Hematopoietic multipotent progenitor cell treated with erythropoietin and hydrocortisone succinate and interleukin-3 and kit ligand, for 4 days (in vitro differentiated cells): ENCODE results near the gene ARCN1.

ENCODE experiments used
- DNase-seq: peaks from one replicate; pipeline ENCODE4 v3.0.0-alpha.2; 2015

Gene ARCN1

GRCh38 chr11:118621784-118622375 is 49.7 kb downstream of the ARCN1 start:
- DNase-seq, result no peak

- DNase-seq, result no peak
Observed at GRCh38 chr11:118622376-118623268, 50.4 kb downstream of the ARCN1 start.

- DNase-seq, result no peak
Observed at GRCh38 chr11:118623269-118623655, 51.1 kb downstream of the ARCN1 start.

- no peak for DNase-seq
Observed at GRCh38 chr11:118625036-118625690, 53.0 kb downstream of the ARCN1 start.

GRCh38 chr11:118625976-118626375 is 53.8 kb downstream of the ARCN1 start:
- DNase-seq, result peak; percentile 51

GRCh38 chr11:118627566-118627965 is 55.4 kb downstream of the ARCN1 start:
- DNase-seq, result no peak

GRCh38 chr11:118628031-118628430 is 55.8 kb downstream of the ARCN1 start:
- no peak for DNase-seq

- no peak for DNase-seq
Observed at GRCh38 chr11:118628432-118628831, 56.2 kb downstream of the ARCN1 start.

GRCh38 chr11:118628861-118629549 is 56.8 kb downstream of the ARCN1 start:
- no peak for DNase-seq

- DNase-seq, result no peak
Observed at GRCh38 chr11:118629761-118630661, 57.8 kb downstream of the ARCN1 start.

GRCh38 chr11:118631142-118631909 is 59.1 kb downstream of the ARCN1 start:
- DNase-seq, result no peak

- DNase-seq, result no peak
Observed at GRCh38 chr11:118632577-118633318, 60.5 kb downstream of the ARCN1 start.

- DNase-seq, result no peak
Observed at GRCh38 chr11:118633319-118633690, 61.1 kb downstream of the ARCN1 start.

- no peak for DNase-seq
Observed at GRCh38 chr11:118633979-118634378, 61.8 kb downstream of the ARCN1 start.

- peak; percentile 50 for DNase-seq
Observed at GRCh38 chr11:118634431-118635236, 62.4 kb downstream of the ARCN1 start.

- DNase-seq, result no peak
Observed at GRCh38 chr11:118635237-118635591, 63.0 kb downstream of the ARCN1 start.

GRCh38 chr11:118635642-118636041 is 63.4 kb downstream of the ARCN1 start:
- DNase-seq, result no peak

- no peak for DNase-seq
Observed at GRCh38 chr11:118636569-118637290, 64.5 kb downstream of the ARCN1 start.

GRCh38 chr11:118638726-118639125 is 66.5 kb downstream of the ARCN1 start:
- no peak for DNase-seq
